ENCODE data around the gene NR2F1-AS1.

- TF ChIP-seq CTCF (IDR thresholded peaks at IDR 0.05) (no peak), POLR2AphosphoS5 (IDR thresholded peaks at IDR 0.05) (no peak), POLR2A (IDR thresholded peaks at IDR 0.05) (no peak)
Observed at GRCh38 chr5:93510626-93511380, 70.2 kb downstream of the NR2F1-AS1 start.

All from prostate gland (tissue), 2 donors.